WTC11 (cell line): ENCODE results near the gene CLEC3B. TPM values are rescaled to one million over a fixed set of nuclear protein-coding genes. Genes with fewer than 3 reads are reported as not detected.

Source experiments
- ATAC-seq: fragments of 200-7000 bp; cut with Tn5 transposase; 2 replicates; pipeline ENCODE4 v1.10.0; 2021; ENCODE audit warnings: mild to moderate bottlenecking, moderate library complexity
- CTCF ChIA-PET: fragments of 300-600 bp; sonication (Branson Sonifier 250); formaldehyde crosslinking; loops from one replicate; lab custom pipeline; 2021; ENCODE audit warnings: antibody characterized with exemption; lab: Charles Lee
- POLR2A ChIA-PET: fragments of 350-600 bp; sonication (Branson Sonifier 250); formaldehyde crosslinking; loops from one replicate; lab custom pipeline; 2021; ENCODE audit warnings: antibody characterized with exemption; lab: Charles Lee
- DNase-seq: peaks from one replicate; pipeline ENCODE4 v3.0.0; 2021; ENCODE audit warnings: low spot score
- H3K27ac Mint-ChIP-seq: 2 replicates; pipeline ENCODE4 v1.8.0; 2021; ENCODE audit warnings: mixed read lengths
- H3K27me3 Mint-ChIP-seq: 2 replicates; pipeline ENCODE4 v1.8.0; 2021; ENCODE audit warnings: low read depth, mild to moderate bottlenecking, moderate library complexity, mixed read lengths
- H3K36me3 Mint-ChIP-seq: 2 replicates; pipeline ENCODE4 v1.8.0; 2021; ENCODE audit warnings: mixed read lengths
- H3K4me1 Mint-ChIP-seq: 2 replicates; pipeline ENCODE4 v1.8.0; 2022; ENCODE audit warnings: mixed read lengths
- H3K4me3 Mint-ChIP-seq: 2 replicates; pipeline ENCODE4 v1.8.0; 2021; ENCODE audit warnings: mild to moderate bottlenecking, moderate library complexity, mixed read lengths
- H3K9me3 Mint-ChIP-seq: 2 replicates; pipeline ENCODE4 v1.8.0; 2021; ENCODE audit warnings: mixed read lengths
- CREB1 ChIP-seq: sonication (generic); formaldehyde crosslinking; IDR thresholded peaks from 2 replicates; pipeline ENCODE4 v1.8.0; 2023; ENCODE audit warnings: mild to moderate bottlenecking, missing genetic modification reagents
- CTCF ChIP-seq: fragments of 200-600 bp; IDR thresholded peaks from 2 replicates; pipeline ENCODE4 v1.8.0; 2022; ENCODE audit warnings: antibody characterized with exemption
- ELF4 ChIP-seq: sonication (generic); formaldehyde crosslinking; IDR thresholded peaks from 2 replicates; pipeline ENCODE4 v1.8.1; 2022; ENCODE audit warnings: low read depth, mild to moderate bottlenecking, moderate library complexity, missing genetic modification reagents
- FOXK1 ChIP-seq: sonication (generic); formaldehyde crosslinking; IDR thresholded peaks from 2 replicates; pipeline ENCODE4 v1.8.0; 2022; ENCODE audit warnings: mild to moderate bottlenecking, moderate library complexity, missing genetic modification reagents
- GTF2I ChIP-seq: fragments of 250-450 bp; sonication (Bioruptor Pico); conservative IDR thresholded peaks from 2 replicates; pipeline ENCODE4 v1.4.0; 2021; ENCODE audit warnings: mild to moderate bottlenecking
- MXD4 ChIP-seq: fragments of 250-450 bp; sonication (Bioruptor Pico); IDR thresholded peaks from 2 replicates; pipeline ENCODE4 v1.8.0; 2021; ENCODE audit warnings: mild to moderate bottlenecking, moderate library complexity, borderline replicate concordance
- MYBL2 ChIP-seq: sonication (generic); formaldehyde crosslinking; IDR thresholded peaks from 2 replicates; pipeline ENCODE4 v1.8.1; 2023; ENCODE audit warnings: mild to moderate bottlenecking, moderate library complexity, missing genetic modification reagents
- OVOL2 ChIP-seq: fragments of 250-450 bp; sonication (Bioruptor Pico); IDR thresholded peaks from 2 replicates; pipeline ENCODE4 v1.9.0; 2021; ENCODE audit warnings: mild to moderate bottlenecking, borderline replicate concordance
- SMAD3 ChIP-seq: sonication (generic); formaldehyde crosslinking; IDR thresholded peaks from 2 replicates; pipeline ENCODE4 v1.8.0; 2022; ENCODE audit warnings: missing genetic modification reagents, mild to moderate bottlenecking, borderline replicate concordance
- SOX15 ChIP-seq: fragments of 250-450 bp; sonication (Bioruptor Pico); IDR thresholded peaks from 2 replicates; pipeline ENCODE4 v1.9.0; 2021; ENCODE audit warnings: mild to moderate bottlenecking
- SP1 ChIP-seq: sonication (generic); formaldehyde crosslinking; conservative IDR thresholded peaks from 2 replicates; pipeline ENCODE4 v1.8.1; 2022; ENCODE audit warnings: missing genetic modification reagents
- TEAD1 ChIP-seq: sonication (generic); formaldehyde crosslinking; IDR thresholded peaks from 2 replicates; pipeline ENCODE4 v1.8.0; 2022; ENCODE audit warnings: mild to moderate bottlenecking, missing genetic modification reagents
- ZNF425 ChIP-seq: fragments of 250-450 bp; sonication (Bioruptor Pico); conservative IDR thresholded peaks from 2 replicates; pipeline ENCODE4 v1.9.0; 2021; ENCODE audit warnings: mild to moderate bottlenecking
- total RNA-seq: library from RNA; stranded (reverse); gene quantifications from 3 replicates; pipeline ENCODE4 v1.2.3, GENCODE V29; 2021
- TF ChIP-seq, protein P1 (sequence below): sonication (generic); formaldehyde crosslinking; IDR thresholded peaks from 2 replicates; pipeline ENCODE4 v1.8.0; 2023; ENCODE audit warnings: missing genetic modification reagents
- TF ChIP-seq, protein P2 (sequence below): fragments of 250-450 bp; sonication (Bioruptor Pico); IDR thresholded peaks from 2 replicates; pipeline ENCODE4 v1.9.0; 2021; ENCODE audit warnings: mild to moderate bottlenecking
- TF ChIP-seq, protein P3 (sequence below): sonication (generic); formaldehyde crosslinking; IDR thresholded peaks from 2 replicates; pipeline ENCODE4 v1.8.1; 2023; ENCODE audit warnings: mild to moderate bottlenecking, missing genetic modification reagents

Gene CLEC3B
- total RNA-seq, 1 experiment from 2014 or later, result 0.81 TPM

DNA sequence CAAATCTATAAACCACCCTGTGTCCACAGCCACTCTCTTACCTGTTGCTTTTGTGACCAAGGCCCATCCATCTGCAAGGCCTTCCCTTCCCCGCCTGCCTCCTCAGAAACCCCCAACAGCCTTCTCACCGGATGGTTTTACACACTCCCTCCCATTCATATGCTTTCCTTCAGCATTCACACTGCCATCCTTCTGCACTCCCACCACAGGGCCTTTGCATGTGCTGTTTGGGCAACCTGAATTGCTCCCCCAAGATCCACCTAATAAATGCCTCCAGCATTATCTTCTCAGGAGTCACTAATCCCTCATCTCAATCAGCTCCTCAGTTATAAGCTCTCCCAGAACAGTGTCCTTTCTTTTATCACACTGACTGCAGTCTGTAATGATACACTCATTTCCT lies 6.0 kb downstream of the CLEC3B start:
- POLR2A ChIA-PET, result no interaction called here
- Mint-ChIP-seq H3K9me3 (no peaks in the 10 kb centered on the region), H3K27ac (no peak overlapping the region)

DNA sequence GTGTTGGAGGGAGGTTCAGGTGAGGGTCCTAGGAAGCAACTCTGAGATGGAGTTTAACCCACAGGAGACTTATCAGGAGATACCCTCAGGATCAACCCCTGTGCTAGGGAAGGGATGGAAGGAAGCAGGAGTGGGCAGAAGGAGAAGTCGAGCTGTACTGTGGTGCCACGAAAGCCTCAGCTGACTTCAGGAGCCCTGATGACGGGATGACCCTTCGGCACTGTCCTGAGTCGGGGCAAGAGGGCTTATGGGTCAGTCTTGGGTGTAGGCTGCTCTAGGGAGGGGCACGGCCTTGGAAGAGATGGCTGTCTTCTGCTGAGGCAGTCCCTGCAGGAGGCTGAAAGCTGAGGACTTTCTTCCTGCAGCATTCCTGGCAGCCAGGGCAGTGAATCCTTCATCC lies 7.7 kb downstream of the CLEC3B start:
- peaks cover 25% of the 10 kb centered on the region for H3K4me1 Mint-ChIP-seq
- POLR2A ChIA-PET, result no interaction called here
- ATAC-seq, result no peak
- TF ChIP-seq SP1 (CRISPR knock-in tag) (no peak), OVOL2 (CRISPR knock-in tag) (no peak), ELF4 (no peak), TEAD1 (CRISPR knock-in tag) (no peak), CREB1 (CRISPR knock-in tag) (no peak), MYBL2 (CRISPR knock-in tag) (no peak), SOX15 (CRISPR knock-in tag) (no peak)
- TF ChIP-seq, protein P1, sequence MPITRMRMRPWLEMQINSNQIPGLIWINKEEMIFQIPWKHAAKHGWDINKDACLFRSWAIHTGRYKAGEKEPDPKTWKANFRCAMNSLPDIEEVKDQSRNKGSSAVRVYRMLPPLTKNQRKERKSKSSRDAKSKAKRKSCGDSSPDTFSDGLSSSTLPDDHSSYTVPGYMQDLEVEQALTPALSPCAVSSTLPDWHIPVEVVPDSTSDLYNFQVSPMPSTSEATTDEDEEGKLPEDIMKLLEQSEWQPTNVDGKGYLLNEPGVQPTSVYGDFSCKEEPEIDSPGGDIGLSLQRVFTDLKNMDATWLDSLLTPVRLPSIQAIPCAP (CRISPR knock-in tag), result no peak
- TF ChIP-seq, protein P2, sequence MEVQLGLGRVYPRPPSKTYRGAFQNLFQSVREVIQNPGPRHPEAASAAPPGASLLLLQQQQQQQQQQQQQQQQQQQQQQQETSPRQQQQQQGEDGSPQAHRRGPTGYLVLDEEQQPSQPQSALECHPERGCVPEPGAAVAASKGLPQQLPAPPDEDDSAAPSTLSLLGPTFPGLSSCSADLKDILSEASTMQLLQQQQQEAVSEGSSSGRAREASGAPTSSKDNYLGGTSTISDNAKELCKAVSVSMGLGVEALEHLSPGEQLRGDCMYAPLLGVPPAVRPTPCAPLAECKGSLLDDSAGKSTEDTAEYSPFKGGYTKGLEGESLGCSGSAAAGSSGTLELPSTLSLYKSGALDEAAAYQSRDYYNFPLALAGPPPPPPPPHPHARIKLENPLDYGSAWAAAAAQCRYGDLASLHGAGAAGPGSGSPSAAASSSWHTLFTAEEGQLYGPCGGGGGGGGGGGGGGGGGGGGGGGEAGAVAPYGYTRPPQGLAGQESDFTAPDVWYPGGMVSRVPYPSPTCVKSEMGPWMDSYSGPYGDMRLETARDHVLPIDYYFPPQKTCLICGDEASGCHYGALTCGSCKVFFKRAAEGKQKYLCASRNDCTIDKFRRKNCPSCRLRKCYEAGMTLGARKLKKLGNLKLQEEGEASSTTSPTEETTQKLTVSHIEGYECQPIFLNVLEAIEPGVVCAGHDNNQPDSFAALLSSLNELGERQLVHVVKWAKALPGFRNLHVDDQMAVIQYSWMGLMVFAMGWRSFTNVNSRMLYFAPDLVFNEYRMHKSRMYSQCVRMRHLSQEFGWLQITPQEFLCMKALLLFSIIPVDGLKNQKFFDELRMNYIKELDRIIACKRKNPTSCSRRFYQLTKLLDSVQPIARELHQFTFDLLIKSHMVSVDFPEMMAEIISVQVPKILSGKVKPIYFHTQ (CRISPR knock-in tag), result no peak
- DNase-seq, result no peak
- H3K4me3 Mint-ChIP-seq, result no peak overlapping the region
- no peak overlapping the region for H3K27ac Mint-ChIP-seq
- H3K27me3 Mint-ChIP-seq, result peaks cover 64% of the 10 kb centered on the region
- no peaks in the 10 kb centered on the region for H3K36me3 Mint-ChIP-seq
- CTCF ChIA-PET, result interaction anchor here (1.3 kb wide), 1 partner anchor 41 kb away, joined by 3 read pairs; no protein-coding TSS in a partner anchor
- no peaks in the 10 kb centered on the region for H3K9me3 Mint-ChIP-seq

More for the DNA sequence above, 6.0 kb downstream of the CLEC3B start:
- Mint-ChIP-seq H3K4me1 (peaks cover 15% of the 10 kb centered on the region), H3K36me3 (no peaks in the 10 kb centered on the region), H3K27me3 (peaks cover 58% of the 10 kb centered on the region), H3K4me3 (no peak overlapping the region)
- CTCF ChIA-PET, result interaction anchor here (1.3 kb wide), 1 partner anchor 40 kb away, joined by 5 read pairs; no protein-coding TSS in a partner anchor
- DNase-seq (no peak), ATAC-seq (no peak)
- TF ChIP-seq ZNF425 (no peak), MXD4 (CRISPR knock-in tag) (no peak), GTF2I (CRISPR knock-in tag) (no peak), SP1 (CRISPR knock-in tag) (no peak), SMAD3 (CRISPR knock-in tag) (no peak), FOXK1 (CRISPR knock-in tag) (no peak), CTCF (no peak)
- TF ChIP-seq, protein P1 (CRISPR knock-in tag), result no peak
- TF ChIP-seq, protein P3, sequence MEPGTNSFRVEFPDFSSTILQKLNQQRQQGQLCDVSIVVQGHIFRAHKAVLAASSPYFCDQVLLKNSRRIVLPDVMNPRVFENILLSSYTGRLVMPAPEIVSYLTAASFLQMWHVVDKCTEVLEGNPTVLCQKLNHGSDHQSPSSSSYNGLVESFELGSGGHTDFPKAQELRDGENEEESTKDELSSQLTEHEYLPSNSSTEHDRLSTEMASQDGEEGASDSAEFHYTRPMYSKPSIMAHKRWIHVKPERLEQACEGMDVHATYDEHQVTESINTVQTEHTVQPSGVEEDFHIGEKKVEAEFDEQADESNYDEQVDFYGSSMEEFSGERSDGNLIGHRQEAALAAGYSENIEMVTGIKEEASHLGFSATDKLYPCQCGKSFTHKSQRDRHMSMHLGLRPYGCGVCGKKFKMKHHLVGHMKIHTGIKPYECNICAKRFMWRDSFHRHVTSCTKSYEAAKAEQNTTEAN (CRISPR knock-in tag), result no peak
